Measurements from ENCODE around the gene CD70.
"Not testable (repeated sequence)": the region's sequence is repeated elsewhere in the genome, so short reads cannot be mapped to it uniquely, and the experiment has no call there.

The CD70 gene

DNA sequence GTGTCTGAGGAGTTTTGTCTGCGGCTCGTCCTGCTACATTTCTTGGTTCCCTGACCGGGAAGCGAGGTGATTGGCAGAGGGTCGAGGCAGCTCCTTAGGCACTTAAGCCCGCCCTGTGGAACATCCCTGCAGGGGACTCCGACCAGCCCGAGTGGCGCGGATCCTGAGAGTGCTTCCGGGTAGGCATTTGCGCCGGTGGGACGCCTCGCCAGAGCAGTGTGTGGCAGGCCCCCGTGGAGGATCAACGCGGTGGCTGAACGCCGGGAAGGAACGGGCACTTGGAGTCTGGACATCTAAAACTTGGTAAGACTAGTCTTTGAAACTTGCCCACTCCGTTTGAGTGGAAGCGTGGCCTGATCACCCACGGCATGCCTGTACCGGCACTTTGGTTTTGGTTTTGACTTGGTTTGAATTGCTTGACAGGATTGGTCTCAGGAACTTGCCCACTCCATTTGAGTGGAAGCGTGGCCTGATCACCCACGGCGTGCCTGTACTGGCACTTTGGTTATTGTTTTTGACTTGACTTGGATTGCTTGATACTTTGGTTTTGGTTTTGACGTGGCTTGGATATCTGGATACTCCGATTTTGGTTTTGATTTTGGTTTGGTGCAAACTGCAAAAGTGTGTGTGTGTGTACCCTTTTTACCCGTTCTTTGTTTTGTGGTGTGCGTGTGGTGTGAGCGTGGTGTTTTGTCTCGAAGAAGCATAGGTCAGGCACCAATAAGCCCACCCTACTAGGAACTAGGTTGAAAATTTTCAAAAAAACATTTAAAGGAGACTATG, 6.7 kb upstream of the CD70 start:
- DNase-seq = not testable (repeated sequence)

DNA sequence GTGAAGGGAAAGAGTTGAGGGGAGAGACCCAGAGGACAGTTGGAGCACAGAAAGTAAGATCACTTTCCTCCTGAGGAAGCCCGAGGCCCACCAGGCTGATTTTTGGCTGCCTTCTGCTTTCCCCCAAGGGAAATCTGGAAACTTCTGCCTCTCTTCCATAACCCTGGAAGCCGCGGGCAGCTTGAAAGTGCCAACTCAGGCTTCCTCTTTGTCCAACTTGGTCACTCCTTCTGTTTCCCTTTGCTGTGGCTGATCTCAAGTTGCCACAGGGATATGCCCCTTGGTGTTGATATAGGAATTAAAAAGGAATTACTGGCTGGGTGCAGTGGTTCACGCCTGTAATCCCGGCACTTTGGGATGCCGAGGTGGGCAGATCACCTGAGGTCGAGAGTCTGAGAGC, 5.7 kb upstream of the CD70 start:
- no peak for DNase-seq

DNA sequence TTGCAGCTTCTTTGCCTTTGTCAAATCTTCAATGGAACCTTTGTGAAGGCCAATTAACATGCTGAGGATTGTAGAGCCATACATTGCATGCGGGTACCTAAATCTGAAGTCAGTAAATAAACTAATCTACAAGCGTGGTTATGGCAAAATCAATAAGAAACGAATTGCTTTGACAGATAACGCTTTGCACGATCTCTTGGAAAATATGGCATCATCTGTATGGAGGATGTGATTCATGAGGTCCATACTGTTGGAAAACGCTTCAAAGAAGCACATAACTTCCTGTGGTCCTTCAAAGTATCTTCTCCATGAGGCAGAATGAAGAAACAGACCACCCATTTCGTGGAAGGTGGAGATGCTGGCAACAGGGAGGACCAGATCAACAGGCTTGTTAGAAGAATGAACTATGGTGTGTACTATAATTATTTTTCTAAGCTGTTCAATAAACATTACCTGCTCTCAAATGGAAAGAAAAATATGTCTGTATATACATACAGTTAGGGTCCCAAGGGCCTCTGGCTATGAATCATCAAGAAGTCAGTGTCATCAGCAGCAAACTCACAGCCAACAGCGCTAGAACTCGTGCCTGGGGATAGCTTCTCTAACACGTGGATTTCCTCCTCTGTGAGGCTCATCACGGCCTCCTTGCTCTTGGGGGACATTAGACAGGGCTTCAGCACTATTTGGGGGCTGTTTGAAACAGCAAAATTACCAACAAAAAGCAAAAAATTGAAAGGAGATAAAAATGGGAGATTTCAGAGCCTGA, 2.9 kb upstream of the CD70 start:
- DNase-seq = no peak

DNA sequence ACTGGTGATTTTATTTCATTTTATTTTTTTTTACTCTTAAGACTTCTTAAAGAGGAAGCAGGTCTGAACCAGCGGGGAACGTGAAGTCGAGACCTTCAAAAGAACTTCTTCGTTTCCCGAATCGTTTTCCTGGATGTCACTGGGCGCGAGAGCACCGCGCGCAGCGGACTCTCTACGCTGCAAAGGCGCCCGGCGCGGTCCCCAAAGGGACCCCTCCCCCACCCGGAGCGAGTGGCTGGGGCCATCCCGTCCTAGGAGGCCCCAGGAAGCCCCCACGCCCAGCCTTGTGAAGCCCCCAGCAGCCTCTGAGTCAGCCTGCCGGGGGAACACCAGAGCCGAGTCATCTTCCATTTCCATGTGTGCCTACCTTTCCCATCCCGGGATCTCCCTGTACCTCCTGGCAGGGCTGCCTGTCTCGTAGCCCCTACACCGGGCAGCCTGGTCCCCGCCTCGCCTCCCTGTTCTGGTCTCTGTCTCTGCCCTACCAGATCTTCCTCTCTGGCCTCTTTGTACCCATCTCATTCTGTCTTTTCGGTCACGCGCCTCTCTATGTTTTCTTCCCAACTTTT, 608 bp downstream of the CD70 start:
- DNase-seq = no peak

DNA sequence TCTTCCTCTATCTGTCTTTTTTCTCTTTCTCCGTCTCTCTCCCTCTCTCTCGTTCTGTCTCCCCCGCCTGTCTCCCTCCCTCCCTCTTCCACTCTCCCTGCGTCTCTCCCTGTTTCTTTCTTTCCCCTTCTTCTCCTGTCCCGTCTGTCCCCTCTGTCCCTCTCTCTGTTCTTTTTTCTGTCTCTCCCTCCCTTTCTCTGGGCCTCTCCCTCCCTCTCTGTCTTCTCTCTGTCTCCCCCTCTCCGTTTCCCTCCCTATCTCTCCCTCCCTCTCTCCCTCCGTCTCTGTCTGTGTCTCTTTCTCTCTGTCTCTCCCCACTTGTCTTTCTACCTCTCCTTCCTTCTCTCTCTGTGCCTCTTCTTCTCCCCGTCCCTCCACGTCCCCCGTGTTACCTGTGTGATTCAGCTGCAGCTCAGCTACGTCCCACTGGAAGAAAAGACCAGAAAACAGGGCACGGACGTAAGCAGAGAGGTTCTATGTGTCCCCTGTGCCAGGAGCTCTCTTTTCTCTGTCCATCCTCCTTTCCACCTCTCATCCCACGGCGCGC, 1.2 kb downstream of the CD70 start:
- no peak for DNase-seq

DNA sequence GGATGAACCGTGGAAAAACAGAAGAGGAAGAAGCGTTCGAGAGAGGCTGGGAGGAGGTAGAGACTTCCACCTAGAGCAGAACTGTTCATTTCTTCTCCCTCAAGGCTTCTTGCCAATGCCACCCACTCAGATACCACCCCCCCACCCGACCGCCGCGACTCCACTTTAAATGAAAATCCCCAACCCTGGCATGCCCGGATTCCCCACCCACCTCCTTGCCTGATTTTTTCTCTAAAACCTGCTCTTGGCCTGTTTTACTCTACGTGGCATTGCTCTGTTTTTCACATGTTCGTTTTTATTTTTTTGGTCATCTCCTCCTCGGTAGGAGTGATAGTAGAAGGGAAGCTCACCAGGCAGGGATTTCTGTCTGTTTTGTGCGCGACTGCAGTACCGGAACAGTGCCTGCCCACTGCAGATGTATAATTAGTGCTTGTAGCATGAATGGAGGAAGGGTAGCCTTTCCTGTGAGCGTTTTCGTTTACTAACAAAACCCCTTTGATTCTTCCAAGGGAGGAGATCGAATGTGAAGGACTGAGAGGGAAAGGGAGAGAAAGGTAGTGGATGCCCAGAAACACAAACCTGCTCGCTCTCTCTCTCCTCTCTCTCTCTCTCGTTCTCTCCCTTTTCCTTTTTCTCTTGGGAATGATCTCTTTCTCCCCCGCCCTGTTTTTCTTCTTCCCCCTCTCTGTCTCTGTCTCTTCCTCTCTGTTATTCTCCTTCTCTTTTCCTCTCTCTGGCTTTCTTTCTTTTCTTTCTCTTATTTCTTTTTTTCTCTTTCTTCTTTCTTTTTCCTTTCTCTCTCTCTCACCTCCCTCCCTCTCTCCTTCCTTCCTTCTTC, 2.2 kb downstream of the CD70 start:
- no peak for DNase-seq

DNA sequence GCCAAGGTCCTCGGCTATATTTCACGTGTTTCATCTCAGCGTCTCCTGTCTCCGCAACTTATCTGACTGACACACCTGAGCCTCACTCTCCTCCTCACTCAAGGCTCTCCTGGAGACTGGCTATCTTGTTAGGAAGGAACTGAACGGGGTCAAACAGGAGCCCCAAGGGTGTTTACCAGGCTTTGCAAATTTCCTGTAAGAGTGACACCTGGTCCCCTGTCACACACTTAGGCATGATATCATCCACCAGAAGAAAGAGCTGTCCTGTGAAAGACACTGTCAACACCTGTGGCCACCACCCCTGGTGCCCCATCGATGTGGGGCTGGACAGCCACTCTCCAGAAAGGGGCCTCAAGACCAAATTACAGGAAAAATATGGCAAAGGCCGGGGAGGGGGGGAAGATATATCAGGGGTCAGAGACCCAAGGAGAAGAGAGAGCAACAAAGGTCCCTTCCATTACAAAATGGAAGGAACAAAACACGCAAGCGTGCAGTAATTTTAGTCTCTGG, 2.9 kb downstream of the CD70 start:
- no peak for DNase-seq

DNA sequence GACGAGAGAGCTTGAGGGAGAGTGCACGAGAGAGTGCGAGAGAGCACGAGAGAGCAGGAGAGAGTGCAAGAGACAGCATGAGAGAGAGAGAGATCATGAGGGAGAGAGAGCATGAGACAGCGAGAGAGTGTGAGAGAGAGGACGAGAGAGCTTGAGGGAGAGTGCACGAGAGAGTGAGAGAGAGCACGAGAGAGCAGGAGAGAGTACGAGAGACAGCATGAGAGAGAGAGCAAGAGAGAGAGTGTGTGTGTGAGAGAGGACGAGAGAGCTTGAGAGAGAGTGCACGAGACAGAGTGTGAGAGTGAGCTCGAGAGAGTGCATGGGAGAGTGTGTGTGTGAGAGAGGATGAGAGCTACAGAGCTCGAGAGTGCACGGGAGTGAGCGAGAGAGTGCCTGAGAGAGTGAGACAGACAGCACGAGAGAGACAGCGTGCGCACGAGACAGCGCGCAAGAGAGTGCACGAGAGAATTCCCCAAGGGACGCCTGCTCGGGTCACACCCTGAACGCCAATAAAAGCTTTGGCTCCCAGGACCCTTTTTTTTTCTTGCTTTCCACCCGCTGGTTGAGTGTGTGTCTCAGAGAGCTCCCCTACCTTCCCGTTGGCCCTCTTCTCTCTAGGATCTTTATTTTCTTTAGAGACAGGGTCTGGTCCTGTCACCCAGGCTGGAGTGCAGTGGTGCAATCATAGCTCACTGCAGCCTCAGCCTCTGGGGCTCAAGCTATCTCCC, 3.7 kb downstream of the CD70 start:
- DNase-seq = no peak

DNA sequence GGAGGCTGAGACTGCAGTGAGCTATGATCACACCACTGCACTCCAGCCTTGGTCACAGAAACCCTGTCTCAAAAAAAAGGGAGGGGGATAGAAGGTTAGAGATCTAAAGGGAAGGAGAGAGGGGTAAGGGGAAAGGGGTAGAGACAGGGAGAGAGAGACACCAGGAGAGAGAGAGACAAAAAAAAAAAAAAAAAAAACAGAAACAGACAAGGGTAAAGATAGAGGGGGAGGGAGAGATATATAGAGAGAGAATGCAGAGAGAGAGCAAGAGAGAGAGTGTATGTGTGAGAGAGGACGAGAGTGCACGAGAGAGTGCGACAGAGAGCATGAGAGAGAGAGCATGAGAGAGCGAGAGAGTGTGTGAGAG, 4.2 kb downstream of the CD70 start:
- no peak for DNase-seq

DNA sequence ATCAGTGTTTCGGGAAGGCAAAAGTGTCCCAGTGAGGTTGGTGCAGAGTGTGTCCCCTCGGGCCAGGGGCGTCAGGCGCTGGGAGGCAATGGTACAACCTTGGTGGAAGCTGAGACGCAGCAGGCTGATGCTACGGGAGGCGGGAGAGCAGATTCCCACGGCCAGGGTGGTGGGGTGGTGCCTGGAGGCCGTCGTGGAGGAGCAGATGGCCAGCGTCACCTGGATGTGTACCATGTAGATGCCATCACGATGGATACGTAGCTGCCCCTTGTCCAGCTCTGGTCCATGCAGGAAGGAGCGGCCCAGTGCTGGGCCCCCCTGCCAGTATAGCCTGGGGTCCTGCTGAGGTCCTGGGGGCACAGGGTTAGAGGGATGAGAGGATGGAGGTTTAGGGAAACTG, 4.9 kb downstream of the CD70 start:
- no peak for DNase-seq

DNA sequence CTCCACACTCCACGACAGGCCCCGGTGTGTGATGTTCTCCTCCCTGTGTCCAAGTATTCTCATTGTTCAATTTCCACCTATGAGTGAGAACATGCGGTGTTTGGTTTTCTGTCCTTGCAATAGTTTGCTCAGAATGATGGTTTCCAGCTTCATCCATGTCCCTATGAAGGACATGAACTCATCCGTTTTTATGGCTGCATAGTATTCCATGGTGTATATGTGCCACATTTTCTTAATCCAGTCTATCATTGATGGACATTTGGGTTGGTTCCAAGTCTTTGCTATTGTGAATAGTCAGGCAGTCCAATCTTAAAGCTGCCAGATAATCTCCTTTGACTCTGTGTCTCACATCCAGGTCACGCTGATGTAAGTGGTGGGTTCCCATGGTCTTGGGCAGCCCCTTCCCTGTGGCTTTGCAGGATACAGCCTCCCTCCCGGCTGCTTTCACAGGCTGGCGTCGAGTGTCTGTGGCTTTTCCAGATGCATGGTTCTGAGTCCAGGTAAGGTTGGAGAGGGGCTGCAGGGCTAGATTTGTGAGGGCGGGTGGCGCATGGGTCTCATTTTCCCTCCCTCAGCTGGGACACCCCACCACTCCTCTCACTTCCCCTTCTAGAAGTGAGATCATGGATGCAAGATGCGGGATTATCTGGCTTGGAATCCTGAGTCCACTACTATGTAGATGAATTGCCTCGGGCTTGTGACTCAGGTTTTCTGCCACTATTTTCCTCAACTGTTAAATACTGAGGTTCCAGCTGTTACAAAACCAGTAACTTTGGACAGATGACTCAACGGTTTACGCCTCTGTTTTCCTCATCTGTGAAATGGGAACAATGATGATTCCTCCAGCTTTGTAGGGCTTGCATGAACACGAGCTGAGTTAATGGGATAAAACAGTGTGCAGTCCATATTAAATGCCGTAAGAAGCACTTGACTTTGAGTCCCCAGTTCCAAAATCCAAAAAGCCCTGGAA, 8.2 kb downstream of the CD70 start:
- DNase-seq = not testable (repeated sequence)

DNA sequence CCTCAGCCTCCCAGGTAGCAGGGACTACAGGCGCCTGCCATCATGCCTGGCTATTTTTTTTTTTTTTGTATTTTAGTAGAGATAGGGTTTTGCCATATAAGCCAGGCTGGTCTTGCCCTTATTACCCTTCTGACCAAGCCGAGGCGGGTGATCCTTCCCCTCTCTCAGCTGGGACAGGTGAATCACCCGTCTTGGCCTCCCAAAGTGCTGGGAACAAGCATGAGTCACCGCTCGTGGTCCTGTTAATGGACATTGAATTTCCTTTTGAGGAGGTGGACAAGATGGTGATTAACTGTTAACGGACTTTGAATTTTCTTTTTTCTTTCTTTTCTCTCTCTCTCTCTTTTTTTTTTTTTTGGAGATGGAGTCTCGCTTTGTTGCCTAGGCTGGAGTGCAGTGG, 10.6 kb downstream of the CD70 start:
- DNase-seq = no peak

DNA sequence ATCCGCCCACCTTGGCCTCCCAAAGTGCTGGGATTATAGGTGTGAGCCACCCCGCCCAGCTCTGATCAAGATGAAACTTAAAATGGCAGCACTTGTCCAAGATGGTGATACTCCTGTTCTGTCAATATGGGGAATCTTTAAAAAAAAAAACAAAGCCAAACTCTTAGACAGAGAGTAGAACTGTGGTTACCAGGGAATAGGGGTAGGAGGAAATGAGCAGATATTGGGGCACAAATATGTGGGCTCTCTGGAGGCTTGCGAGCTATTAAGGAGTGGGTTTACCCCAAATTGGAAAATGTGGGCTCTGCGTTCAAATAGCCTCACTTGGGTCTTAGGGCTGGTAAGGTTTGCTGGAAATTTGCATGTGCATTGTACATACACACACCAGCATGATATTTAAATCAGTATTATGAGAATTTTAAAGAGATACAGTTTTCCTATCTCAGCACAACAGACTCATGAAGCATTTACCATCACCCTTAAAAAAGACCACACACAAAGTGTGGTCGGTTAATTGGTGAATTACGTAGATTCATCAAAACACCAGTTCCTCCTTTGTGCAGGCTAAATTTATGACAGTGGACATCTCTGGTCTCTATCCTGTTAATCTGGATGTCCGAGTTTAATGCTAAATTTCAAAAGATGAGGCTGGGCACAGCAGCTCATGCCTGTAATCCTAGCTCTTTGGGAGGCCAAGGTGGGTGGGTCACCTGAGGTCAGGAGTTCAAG, 11.3 kb downstream of the CD70 start:
- no peak for DNase-seq

DNA sequence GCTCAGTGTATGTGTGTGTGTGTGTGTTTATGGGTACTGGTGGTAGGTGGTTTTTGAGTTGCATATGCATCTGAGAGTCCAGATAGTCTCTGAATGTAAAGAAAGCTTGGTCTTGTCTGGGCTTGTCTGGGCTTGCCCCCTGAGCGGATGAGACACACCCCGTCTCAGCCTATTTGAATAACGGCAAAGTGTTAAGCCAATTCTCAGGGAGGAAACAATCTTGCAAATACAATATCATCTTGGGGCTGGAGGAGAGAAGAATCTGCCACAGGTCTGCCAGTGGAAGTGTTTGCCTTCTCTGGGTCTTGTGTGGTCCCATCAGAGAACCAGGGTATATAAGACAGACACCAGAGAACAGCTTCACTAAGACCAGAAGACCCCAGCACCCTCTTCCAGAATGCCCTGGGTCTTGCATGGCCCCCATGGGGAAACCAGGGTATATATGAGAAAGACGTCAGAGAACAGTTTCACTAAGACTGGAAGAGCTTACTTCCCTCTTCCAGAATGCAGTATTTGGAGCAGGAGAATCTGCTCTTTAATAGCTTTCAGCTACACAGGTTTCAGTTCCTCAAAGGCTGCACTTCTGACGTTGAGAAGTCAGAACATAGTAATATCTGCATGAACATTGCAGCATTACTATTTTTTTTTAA, 13.3 kb downstream of the CD70 start:
- DNase-seq = no peak

DNA sequence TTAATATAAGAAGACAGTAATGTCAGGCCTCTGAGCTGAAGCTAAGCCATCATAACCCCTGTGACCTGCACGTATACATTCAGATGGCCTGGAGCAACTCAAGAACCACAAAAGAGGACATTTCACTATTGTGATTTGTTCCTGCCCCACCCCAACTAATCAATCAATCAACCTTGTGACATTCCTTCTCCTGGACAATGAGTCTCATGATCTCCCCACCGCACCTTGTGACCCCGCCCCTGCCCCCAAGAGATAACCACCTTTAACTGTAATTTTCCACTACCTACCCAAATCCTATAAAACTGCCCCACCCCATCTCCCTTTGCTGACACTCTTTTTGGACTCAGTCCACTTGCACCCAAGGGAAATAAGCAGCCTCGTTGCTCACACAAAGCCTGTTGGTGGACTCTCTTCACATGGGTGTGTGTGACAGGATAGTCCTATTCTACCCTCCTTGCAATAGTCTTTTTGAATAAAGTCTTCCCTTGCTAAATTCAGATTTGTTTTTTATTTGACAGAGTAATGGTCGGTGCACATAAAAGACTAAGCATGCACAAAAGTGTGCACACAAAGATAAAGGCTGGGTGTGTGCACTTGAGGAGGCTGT, 14.0 kb downstream of the CD70 start:
- no peak for DNase-seq

DNA sequence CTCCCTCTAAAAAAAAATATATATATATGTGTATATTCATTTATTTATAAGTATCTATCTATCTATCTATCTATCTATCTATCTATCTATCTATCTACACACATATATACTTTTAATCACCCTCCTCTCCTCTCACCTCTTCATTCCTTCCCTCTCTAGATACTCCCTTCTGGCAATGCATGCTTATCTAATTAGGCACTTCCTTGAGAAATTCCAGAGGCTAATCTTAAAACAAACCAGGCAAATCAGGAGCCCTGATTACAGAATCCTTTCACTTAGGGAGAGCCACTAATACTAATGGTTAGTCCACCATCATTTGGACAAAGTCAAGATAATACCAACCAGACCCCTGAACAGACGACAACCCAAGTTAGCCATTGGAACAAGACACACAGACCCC, 17.6 kb downstream of the CD70 start:
- DNase-seq = no peak

DNA sequence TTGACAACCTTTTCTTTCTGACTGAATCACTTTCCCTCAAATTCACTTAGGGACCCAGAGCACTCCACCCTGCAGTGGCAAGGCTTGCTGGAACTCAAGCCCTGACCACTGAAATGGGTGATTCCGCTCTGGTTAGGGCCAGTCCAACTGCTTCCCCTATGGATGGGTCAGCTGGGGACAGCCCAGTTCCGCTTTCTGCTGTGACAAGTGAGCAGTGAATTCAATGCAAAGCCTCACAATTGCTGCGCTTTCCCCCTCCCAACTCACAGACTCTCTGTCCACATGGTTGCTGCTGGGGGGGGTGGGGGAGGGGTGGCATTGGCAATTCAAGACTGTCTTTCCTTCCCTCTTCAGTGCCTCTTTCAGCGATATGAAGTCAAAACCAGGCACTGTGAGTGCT, 18.7 kb downstream of the CD70 start:
- no peak for DNase-seq

DNA sequence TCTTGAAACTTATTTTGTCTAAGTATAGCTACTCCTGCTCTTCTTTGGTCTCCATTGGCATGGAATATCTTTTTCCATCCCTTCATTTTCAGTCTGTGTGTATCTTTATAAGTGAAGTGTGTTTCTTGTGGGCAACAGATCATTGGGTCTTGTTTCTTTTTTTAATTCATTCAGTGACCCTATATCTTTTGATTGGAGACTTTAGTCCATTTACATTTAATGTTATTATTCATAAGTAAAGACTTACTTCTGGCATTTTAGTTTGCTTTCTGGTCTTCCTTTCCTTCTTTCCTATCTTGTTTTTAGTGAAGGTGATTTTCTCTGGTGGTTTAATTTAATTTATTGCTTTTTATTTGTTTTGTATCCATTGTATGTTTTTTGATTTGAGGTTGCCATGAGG, 19.8 kb downstream of the CD70 start:
- DNase-seq = no peak

DNA sequence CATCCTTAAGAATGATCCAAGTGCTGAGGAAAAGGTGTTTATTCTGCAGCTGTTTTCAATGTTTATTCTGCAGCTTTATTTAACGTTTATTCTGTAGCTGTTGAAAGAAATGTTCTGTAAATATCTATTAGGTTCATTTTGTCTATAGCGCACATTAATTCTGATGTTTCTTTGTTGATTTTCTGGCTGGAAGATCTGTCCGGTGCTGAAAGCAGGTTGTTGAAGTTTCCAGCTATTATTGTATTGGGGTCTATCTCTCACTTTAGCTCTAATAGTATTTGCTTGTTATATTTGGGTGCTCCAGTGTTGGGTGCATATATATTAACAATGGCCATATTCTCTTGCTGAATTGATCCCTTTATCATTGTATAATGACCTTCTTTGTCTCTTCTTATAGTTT, 20.2 kb downstream of the CD70 start:
- no peak for DNase-seq
